ENCODE data around the gene SSRP1. TPM values are rescaled to one million over a fixed set of nuclear protein-coding genes. Genes with fewer than 3 reads are reported as not detected.

SSRP1 gene
- total and polyA plus RNA-seq, 11 donors, result 21.8 to 86.5 (median 41.6) TPM

DNA sequence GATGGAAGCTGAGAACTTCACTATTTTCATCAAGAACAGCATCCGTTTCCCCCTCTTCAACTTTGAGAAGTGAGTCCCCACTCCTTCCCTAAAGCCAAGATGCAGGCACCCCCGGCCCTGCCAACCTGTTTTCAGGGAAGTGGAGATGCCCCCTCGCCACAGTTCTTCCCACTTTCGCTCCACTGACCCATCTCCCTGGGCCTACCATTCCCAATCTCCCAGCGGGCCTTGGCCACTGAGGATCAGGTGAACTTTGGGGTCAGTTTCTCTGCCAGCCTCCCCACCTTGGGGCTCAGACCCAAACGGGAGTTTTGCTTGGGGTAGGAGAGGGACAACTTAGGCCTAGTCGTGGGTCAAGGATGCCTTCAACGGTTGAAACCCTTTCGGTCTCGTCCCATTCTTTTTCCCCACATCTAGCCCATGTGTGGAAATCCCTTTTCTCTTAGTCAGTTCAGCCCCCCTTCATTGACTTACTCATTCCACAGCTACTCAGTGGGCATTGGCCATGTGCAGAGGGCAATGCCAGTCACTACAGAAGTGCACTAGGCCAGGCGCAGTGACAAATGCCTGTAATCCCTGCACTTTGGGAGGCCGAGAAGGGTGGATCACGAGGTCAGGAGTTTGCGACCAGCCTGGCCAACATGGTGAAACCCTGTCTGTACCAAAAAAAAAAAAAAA, 13.1 kb upstream of the SSRP1 start:
- intact Hi-C loops (cut with DNase I), result loop anchor here (2.0 to 10.0 kb wide), 16 partner anchors 59 to 1166 kb away; partner anchors contain the start of genes YPEL4 (in 4 of the 10), SLC43A3 (in 2 of the 10) and SLC43A1 (in 1 of the 10)
- ATAC-seq (no peak), DNase-seq (peak in 1 of 5 donors; percentile 24)
- Histone ChIP-seq H3K9me3 (peaks cover 0 to 7% (median 0%) of the 10 kb centered on the region in 12 donors), H3K4me1 (peaks cover 0 to 10% (median 4%) of the 10 kb centered on the region in 12 donors), H3K27me3 (no peaks in the 10 kb centered on the region), H3K27ac (peak overlapping the region in 5 of 12 donors; percentile 0 to 71 (median 28)), H3K36me3 (no peaks in the 10 kb centered on the region), H3K4me3 (no peak overlapping the region)
- WGBS, 4 donors, result 90 to 94% (median 91%) methylated on average over 14 of the region's 14 CpGs
- TF ChIP-seq CTCF (IDR thresholded peaks at IDR 0.05), result no peak
- no peak for TF ChIP-seq POLR2A (IDR thresholded peaks at IDR 0.05)

GRCh38 chr11:57348052-57348451, 12.4 kb upstream of the SSRP1 start:
- DNase-seq (peak in 1 of 5 donors; percentile 51), ATAC-seq (no peak)
- no peak for TF ChIP-seq POLR2A (IDR thresholded peaks at IDR 0.05)
- H3K36me3 ChIP-seq, result no peaks in the 10 kb centered on the region
- peak overlapping the region in 4 of 12 donors; percentile 9 to 34 (median 18) for H3K27ac ChIP-seq
- WGBS, 4 donors, result 70 to 76% (median 73%) methylated on average over 2 to 7 of the region's 7 CpGs
- peaks cover 0 to 7% (median 0%) of the 10 kb centered on the region in 12 donors for H3K9me3 ChIP-seq
- H3K4me3 ChIP-seq, result no peak overlapping the region
- no peaks in the 10 kb centered on the region for H3K27me3 ChIP-seq
- peaks cover 0 to 10% (median 4%) of the 10 kb centered on the region in 12 donors for H3K4me1 ChIP-seq
- intact Hi-C loops (cut with DNase I), result loop anchor here (2.0 to 10.0 kb wide), 16 partner anchors 59 to 1167 kb away; partner anchors contain the start of genes YPEL4 (in 4 of the 10), SLC43A3 (in 2 of the 10) and SLC43A1 (in 1 of the 10)

DNA sequence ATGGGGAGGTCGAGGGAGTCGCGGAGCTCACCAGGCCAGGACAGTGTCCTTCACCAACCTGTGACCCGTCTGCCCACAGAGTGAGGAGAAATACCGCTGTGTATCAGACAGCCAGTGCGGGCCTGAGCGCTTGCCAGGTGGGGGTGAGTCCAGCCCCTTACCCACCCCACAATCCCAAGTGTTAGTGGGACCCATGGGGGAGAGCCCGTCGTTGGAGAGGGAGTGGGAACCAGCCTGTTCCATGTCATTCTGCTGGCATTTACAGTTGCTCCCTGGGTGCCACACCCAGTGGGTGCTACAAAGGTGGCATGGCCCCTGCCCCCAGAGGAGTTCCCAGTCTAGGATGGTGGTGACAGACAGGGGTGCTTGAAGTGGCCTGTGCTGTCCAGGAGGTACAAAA, 11.6 kb upstream of the SSRP1 start:
- no peaks in the 10 kb centered on the region for H3K27me3 ChIP-seq
- H3K9me3 ChIP-seq, result peaks cover 0 to 7% (median 0%) of the 10 kb centered on the region in 12 donors
- ATAC-seq, result no peak
- peak overlapping the region in 1 of 12 donors; percentile 24 for H3K27ac ChIP-seq
- intact Hi-C loops (cut with DNase I), result loop anchor here (2.0 to 10.0 kb wide), 16 partner anchors 60 to 1167 kb away; partner anchors contain the start of genes YPEL4 (in 4 of the 10), SLC43A3 (in 2 of the 10) and SLC43A1 (in 1 of the 10)
- H3K4me1 ChIP-seq, result peaks cover 0 to 10% (median 4%) of the 10 kb centered on the region in 12 donors
- no peak overlapping the region for H3K4me3 ChIP-seq
- WGBS, 4 donors, result 81 to 91% (median 87%) methylated on average over 9 of the region's 9 CpGs
- peak in 1 of 5 donors; percentile 46 for DNase-seq
- H3K36me3 ChIP-seq, result no peaks in the 10 kb centered on the region
- TF ChIP-seq CTCF (IDR thresholded peaks at IDR 0.05) (no peak), POLR2A (IDR thresholded peaks at IDR 0.05) (no peak)

DNA sequence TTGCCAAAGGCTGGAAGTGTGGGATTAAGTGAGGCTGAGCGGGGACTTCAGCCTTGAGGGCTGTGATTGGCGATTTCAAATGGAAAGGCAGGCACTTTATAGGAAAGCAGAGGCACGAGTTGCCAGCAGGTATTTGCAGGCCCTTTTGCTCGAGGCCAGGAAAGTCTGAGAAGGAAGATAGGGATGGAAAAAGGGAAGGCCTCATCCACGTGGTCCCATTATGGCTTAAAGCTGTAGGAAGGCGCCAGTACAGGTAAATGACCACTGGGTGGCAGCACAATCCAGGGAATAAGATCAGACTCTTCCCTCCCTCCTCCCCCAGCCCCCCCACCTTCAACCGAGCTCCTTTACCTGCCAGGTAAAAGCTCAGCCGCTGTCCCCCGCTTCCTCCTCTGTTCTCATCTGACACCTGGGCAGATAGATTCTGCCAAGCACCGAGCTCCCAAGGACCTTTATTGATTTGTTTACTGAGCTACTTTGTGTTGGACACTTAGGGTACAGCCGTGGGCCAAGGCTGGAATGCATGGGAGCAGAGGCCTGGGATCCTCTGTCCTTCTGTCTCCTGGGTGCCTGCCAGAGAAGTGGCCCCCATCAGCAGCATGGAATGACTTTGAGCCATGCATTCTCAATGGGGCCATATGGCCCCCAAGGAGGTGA, 10.0 kb upstream of the SSRP1 start:
- peak; percentile 61 to 82 (median 76) for ATAC-seq

More for the DNA sequence above, 10.0 kb upstream of the SSRP1 start:
- no peaks in the 10 kb centered on the region for H3K27me3 ChIP-seq
- no peak overlapping the region for H3K4me3 ChIP-seq
- H3K9me3 ChIP-seq, result no peaks in the 10 kb centered on the region
- peak; percentile 55 to 71 (median 62) for DNase-seq
- no peaks in the 10 kb centered on the region for H3K36me3 ChIP-seq
- H3K4me1 ChIP-seq, result peaks cover 0 to 10% (median 4%) of the 10 kb centered on the region in 12 donors
- intact Hi-C loops (cut with DNase I), result loop anchor here (2.0 to 10.0 kb wide), 17 partner anchors 62 to 1169 kb away; partner anchors contain the start of genes YPEL4 (in 4 of the 10), SLC43A3 (in 2 of the 10) and SLC43A1 (in 1 of the 10)
- no peak overlapping the region for H3K27ac ChIP-seq
- WGBS, 4 donors, result 17 to 27% (median 19%) methylated on average over 11 of the region's 11 CpGs
- TF ChIP-seq CTCF (IDR thresholded peaks at IDR 0.05) (peak; percentile 78 to 89 (median 82)), POLR2A (IDR thresholded peaks at IDR 0.05) (no peak)

Data from heart left ventricle (tissue), 16 donors.